WERI-Rb-1 (cell line): Measurements from ENCODE around the gene NAV2.

Experiments
- DNase-seq: peaks from one replicate; pipeline ENCODE4 v3.0.0-alpha.2; 2020
- H3K27ac ChIP-seq: fragments of 250-450 bp; sonication (Bioruptor Pico); 2 replicates; pipeline ENCODE4 v1.5.1; 2020; ENCODE audit warnings: mild to moderate bottlenecking, moderate library complexity
- H3K27me3 ChIP-seq: fragments of 250-450 bp; sonication (Bioruptor Pico); 2 replicates; pipeline ENCODE4 v1.5.1; 2021; ENCODE audit warnings: mild to moderate bottlenecking, low read depth, moderate library complexity; ENCODE audit not compliant: insufficient read depth, severe bottlenecking
- H3K36me3 ChIP-seq: fragments of 250-450 bp; sonication (Bioruptor Pico); 2 replicates; pipeline ENCODE4 v1.5.1; 2020; ENCODE audit warnings: mild to moderate bottlenecking, moderate library complexity
- H3K4me3 ChIP-seq: 2 replicates; pipeline ENCODE4 v1.5.1; 2011; ENCODE audit warnings: low read depth, mild to moderate bottlenecking, control low read depth, low read length
- H3K9me3 ChIP-seq: fragments of 250-450 bp; sonication (Bioruptor Pico); 2 replicates; pipeline ENCODE4 v1.5.1; 2021; ENCODE audit warnings: mild to moderate bottlenecking, moderate library complexity; ENCODE audit not compliant: severe bottlenecking
- TF ChIP-seq, protein P1 (sequence below): IDR thresholded peaks from 2 replicates; pipeline ENCODE4 v1.5.1; 2011; ENCODE audit warnings: low read depth, mild to moderate bottlenecking, control low read depth, inconsistent platforms, low read length

NAV2 gene

DNA sequence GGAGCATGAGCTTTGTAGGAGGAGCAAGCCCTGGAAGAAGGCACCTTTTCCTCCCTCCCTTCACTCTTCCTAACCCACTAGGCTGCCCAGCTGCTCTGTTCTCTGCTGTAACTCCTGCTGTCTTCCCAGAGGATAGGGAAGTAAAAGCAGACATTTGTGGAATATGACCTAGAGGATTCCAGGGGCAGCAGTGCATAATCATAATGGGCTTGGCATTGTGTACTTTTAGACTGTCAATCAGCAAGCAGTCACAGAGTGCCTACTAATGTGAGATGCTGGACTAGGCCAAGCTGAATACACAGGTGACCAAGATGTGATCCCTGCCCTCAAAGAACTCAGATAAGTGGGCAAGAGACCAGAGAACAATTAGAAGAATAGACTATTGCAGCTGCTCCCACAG lies 133.0 kb downstream of the NAV2 start:
- no peak overlapping the region for H3K27ac ChIP-seq

DNA sequence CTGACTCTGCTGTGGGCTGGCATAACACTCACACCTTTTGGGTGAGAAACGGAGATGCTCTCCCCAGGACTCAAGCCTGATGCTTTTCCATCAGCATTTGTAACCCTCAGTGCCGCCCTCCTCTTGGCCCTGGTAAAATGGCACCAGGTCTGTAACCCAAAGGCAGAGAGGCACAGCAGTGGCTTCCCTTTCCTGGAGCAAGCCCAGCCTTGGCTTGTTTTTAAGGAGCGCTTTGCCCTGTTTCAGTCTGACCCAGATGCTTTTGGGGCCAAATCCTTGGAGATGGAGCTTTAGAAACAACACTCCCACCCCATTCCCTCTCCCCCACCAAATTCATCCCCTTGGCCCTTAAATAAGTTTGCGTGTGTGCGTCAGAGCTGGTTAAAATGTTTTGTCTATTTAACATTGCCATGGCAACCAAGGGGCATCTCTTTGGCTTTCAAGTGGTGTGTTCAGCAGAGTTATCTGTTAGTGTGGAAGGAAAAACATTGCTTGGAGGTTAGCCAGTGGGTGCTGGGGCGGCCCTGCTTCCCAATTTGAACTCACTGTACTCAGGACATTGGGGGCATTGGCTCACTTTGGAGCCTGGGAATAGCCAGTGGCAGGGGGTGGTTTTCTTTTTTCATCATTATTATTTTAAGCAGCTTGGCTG lies 134.1 kb downstream of the NAV2 start:
- DNase-seq = no peak
- no peak overlapping the region for H3K4me3 ChIP-seq
- no peak overlapping the region for H3K27ac ChIP-seq
- H3K27me3 ChIP-seq = peaks cover 7% of the 10 kb centered on the region
- H3K9me3 ChIP-seq = peaks cover under 1% of the 10 kb centered on the region
- TF ChIP-seq, protein P1, sequence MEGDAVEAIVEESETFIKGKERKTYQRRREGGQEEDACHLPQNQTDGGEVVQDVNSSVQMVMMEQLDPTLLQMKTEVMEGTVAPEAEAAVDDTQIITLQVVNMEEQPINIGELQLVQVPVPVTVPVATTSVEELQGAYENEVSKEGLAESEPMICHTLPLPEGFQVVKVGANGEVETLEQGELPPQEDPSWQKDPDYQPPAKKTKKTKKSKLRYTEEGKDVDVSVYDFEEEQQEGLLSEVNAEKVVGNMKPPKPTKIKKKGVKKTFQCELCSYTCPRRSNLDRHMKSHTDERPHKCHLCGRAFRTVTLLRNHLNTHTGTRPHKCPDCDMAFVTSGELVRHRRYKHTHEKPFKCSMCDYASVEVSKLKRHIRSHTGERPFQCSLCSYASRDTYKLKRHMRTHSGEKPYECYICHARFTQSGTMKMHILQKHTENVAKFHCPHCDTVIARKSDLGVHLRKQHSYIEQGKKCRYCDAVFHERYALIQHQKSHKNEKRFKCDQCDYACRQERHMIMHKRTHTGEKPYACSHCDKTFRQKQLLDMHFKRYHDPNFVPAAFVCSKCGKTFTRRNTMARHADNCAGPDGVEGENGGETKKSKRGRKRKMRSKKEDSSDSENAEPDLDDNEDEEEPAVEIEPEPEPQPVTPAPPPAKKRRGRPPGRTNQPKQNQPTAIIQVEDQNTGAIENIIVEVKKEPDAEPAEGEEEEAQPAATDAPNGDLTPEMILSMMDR = no peak
- no peaks in the 10 kb centered on the region for H3K36me3 ChIP-seq

More for the DNA sequence above, 133.0 kb downstream of the NAV2 start:
- Histone ChIP-seq H3K9me3 (no peaks in the 10 kb centered on the region), H3K4me3 (no peak overlapping the region), H3K27me3 (peaks cover 7% of the 10 kb centered on the region), H3K36me3 (no peaks in the 10 kb centered on the region)
- TF ChIP-seq, protein P1 = no peak
- no peak for DNase-seq

DNA sequence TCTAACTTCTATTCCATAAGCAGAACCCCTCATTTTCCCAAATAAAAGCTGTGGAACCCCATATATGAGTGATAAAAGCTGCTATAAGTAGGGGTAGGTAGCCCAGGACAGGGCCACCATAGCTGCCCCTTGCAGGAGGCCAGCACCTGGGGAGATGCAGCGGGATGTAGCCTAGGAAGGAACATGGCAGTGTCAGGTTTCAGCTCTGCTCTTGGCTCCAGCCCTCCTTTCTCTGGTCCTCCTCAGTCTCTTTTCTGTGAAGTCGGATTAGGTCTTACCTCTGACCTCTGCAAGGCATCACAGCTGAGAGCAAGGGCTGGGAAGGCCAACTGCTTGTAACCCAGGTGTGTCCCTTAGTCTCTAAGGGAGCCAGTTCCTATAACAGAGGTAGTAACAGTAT lies 135.6 kb downstream of the NAV2 start:
- Histone ChIP-seq H3K27ac (no peak overlapping the region), H3K36me3 (no peaks in the 10 kb centered on the region), H3K9me3 (peaks cover 5% of the 10 kb centered on the region), H3K4me3 (no peak overlapping the region), H3K27me3 (peaks cover 12% of the 10 kb centered on the region)
- no peak for DNase-seq
- TF ChIP-seq, protein P1 = no peak

DNA sequence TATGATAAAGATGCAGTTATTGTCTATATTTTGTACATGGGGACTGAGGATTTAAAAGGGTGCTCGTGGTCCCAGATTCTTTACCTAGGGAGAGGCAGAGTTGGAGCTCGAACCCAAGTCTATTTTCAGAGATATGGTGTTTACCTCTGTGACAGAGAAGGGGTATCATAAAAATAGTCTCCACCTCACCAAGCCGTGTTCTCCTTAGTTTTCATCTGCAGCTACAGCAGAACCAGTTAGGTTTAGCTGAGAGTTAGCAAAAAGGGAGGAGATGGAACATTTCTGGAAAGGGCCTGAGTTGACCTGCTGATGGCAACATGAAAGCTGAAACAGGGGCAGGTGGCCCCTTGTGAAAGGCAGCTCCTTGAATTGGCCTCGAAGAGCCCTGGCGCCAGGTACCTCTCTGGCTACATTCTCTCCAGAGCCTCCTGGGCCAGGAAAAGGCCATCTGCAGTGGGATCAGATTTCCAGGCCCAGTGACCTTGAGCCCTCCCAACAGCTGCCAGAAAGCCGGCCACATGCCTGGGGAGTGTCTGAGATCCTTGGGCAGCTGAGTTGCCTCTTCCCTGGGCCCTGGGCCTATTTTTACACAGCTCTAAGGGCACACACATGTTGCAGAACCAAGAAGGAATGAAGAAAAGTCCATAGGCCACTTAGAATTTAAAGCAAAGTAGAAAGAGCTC lies 136.6 kb downstream of the NAV2 start:
- Histone ChIP-seq H3K27me3 (peaks cover 22% of the 10 kb centered on the region), H3K27ac (no peak overlapping the region), H3K4me3 (no peak overlapping the region), H3K9me3 (peaks cover 5% of the 10 kb centered on the region), H3K36me3 (no peaks in the 10 kb centered on the region)
- TF ChIP-seq, protein P1 = no peak
- DNase-seq = peak; percentile 67

DNA sequence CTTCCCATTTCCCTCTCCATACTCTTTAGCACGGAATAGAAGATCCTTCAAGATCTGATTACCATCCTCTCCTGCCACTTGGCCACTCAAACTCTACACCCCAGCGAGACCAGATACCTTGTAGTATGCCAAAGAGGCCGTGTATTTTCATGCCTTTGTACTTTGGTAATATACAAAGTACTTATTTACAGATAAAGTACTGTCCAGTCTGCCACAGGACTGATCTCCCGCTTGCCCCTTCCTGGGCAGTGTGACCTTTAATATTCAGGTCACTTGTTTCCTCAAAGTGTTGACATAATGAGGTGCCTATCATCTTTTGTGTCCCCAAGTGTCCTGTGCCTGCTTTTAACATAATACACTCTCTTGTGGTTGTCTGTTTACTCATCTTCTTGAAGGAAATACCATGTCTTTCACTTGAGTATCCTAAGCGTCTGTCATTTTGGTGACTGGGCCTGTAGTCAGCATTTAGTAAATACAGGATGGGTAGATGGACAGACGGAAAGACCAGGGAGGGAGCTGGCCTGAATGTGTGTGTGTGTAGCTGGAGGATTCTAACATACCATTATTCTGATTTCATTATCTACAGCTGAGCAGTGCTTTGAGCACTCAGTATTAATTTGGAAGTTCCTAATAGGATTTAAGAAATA lies 137.4 kb downstream of the NAV2 start:
- peaks cover 5% of the 10 kb centered on the region for H3K9me3 ChIP-seq
- no peak for DNase-seq
- TF ChIP-seq, protein P1 = no peak
- H3K27ac ChIP-seq = no peak overlapping the region
- no peaks in the 10 kb centered on the region for H3K36me3 ChIP-seq
- H3K27me3 ChIP-seq = peaks cover 30% of the 10 kb centered on the region
- H3K4me3 ChIP-seq = no peak overlapping the region
